Loucy (cell line): ENCODE data around the gene ZNF716.

Experiments
- EZH2phosphoT487 ChIP-seq: fragments of 200-600 bp; IDR thresholded peaks from 2 replicates; pipeline ENCODE4 v1.6.1; 2018; ENCODE audit warnings: antibody characterized with exemption, mild to moderate bottlenecking, moderate library complexity, borderline replicate concordance
- TF ChIP-seq, protein P1 (sequence below): fragments of 200-600 bp; sonication (generic); conservative IDR thresholded peaks from 2 replicates; pipeline ENCODE4 v1.5.1; 2014; ENCODE audit warnings: mild to moderate bottlenecking, antibody characterized with exemption, low read length

DNA sequence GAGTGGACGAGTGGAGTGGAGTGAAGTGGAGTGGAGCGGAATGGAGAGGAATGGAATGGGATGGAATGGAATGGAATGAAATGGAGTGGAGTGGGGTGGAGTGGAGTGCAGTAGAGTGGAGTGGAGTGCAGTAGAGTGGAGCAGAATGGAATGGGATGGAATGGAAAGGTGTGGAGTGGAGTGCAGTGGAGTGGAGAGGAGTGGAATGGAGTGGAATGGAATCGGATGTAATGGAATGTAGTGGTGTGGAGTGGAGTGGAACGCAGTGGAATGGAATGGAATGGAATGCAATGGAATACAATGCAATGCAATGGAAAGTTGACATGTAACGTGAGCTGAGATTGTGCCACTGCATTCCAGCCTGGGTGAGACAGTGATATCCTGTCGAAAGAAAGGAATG lies 46.4 kb downstream of the ZNF716 start:
- TF ChIP-seq, protein P1, sequence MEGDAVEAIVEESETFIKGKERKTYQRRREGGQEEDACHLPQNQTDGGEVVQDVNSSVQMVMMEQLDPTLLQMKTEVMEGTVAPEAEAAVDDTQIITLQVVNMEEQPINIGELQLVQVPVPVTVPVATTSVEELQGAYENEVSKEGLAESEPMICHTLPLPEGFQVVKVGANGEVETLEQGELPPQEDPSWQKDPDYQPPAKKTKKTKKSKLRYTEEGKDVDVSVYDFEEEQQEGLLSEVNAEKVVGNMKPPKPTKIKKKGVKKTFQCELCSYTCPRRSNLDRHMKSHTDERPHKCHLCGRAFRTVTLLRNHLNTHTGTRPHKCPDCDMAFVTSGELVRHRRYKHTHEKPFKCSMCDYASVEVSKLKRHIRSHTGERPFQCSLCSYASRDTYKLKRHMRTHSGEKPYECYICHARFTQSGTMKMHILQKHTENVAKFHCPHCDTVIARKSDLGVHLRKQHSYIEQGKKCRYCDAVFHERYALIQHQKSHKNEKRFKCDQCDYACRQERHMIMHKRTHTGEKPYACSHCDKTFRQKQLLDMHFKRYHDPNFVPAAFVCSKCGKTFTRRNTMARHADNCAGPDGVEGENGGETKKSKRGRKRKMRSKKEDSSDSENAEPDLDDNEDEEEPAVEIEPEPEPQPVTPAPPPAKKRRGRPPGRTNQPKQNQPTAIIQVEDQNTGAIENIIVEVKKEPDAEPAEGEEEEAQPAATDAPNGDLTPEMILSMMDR: no peak
- no peak for TF ChIP-seq EZH2phosphoT487
